HG03280 (cell line): Measurements from ENCODE around the gene ZNF556.

ENCODE experiments used
- ATAC-seq: cut with Tn5 transposase; IDR thresholded peaks from one replicate; pipeline ENCODE4 v1.9.1; 2021; ENCODE audit warnings: mild to moderate bottlenecking, moderate library complexity; ENCODE audit not compliant: unreplicated experiment

ZNF556 gene

GRCh38 chr19:2867025-2867991 lies at the start of gene ZNF556:
TSS of gene ZNF556 (plus strand) at chr19:2867335. CDS start at chr19:2867422, 87 bp downstream.
- no peak for ATAC-seq

GRCh38 chr19:2819540-2820111 lies 47.5 kb upstream of the ZNF556 start, which contains the start of gene ZNF554:
TSS of gene ZNF554 (plus strand) at chr19:2819868. CDS start at chr19:2820072, 204 bp downstream.
- ATAC-seq, result peak; percentile 87

GRCh38 chr19:2820112-2820702 lies 46.9 kb upstream of the ZNF556 start:
- peak; percentile 33 for ATAC-seq

GRCh38 chr19:2822846-2823245 lies 44.3 kb upstream of the ZNF556 start:
- ATAC-seq, result no peak

- ATAC-seq, result no peak
Measured at GRCh38 chr19:2823646-2824045, 43.5 kb upstream of the ZNF556 start.

- ATAC-seq, result no peak
Measured at GRCh38 chr19:2824129-2824528, 43.0 kb upstream of the ZNF556 start.

GRCh38 chr19:2827022-2827421 lies 40.1 kb upstream of the ZNF556 start:
- no peak for ATAC-seq

GRCh38 chr19:2827840-2828489 lies 39.2 kb upstream of the ZNF556 start:
- no peak for ATAC-seq

GRCh38 chr19:2834294-2834871 lies 32.8 kb upstream of the ZNF556 start:
- ATAC-seq, result no peak

- ATAC-seq, result no peak
Measured at GRCh38 chr19:2837430-2837829, 29.7 kb upstream of the ZNF556 start.

- ATAC-seq, result peak; percentile 95
Measured at GRCh38 chr19:2840794-2841791, 26.0 kb upstream of the ZNF556 start, which contains the start of gene ZNF555. TSS of gene ZNF555 (plus strand) at chr19:2841475. CDS start at chr19:2841573, 98 bp downstream.

GRCh38 chr19:2841855-2842574 lies 25.1 kb upstream of the ZNF556 start:
- peak; percentile 8 for ATAC-seq

GRCh38 chr19:2845107-2845506 lies 22.0 kb upstream of the ZNF556 start:
- no peak for ATAC-seq

- ATAC-seq, result no peak
Measured at GRCh38 chr19:2846180-2846894, 20.8 kb upstream of the ZNF556 start.

GRCh38 chr19:2847507-2847906 lies 19.6 kb upstream of the ZNF556 start:
- no peak for ATAC-seq

GRCh38 chr19:2848616-2849015 lies 18.5 kb upstream of the ZNF556 start:
- ATAC-seq, result no peak

GRCh38 chr19:2850256-2850925 lies 16.7 kb upstream of the ZNF556 start:
- ATAC-seq, result no peak

- no peak for ATAC-seq
Measured at GRCh38 chr19:2852598-2852997, 14.5 kb upstream of the ZNF556 start.
